ENCODE results near the gene FSTL1. TPM values are rescaled to one million over a fixed set of nuclear protein-coding genes. Genes with fewer than 3 reads are reported as not detected.
A peak's percentile ranks its signal among the peaks of the same experiment; 100 is the strongest.

Gene FSTL1
- polyA plus RNA-seq, 1 donor, result 471 TPM

DNA sequence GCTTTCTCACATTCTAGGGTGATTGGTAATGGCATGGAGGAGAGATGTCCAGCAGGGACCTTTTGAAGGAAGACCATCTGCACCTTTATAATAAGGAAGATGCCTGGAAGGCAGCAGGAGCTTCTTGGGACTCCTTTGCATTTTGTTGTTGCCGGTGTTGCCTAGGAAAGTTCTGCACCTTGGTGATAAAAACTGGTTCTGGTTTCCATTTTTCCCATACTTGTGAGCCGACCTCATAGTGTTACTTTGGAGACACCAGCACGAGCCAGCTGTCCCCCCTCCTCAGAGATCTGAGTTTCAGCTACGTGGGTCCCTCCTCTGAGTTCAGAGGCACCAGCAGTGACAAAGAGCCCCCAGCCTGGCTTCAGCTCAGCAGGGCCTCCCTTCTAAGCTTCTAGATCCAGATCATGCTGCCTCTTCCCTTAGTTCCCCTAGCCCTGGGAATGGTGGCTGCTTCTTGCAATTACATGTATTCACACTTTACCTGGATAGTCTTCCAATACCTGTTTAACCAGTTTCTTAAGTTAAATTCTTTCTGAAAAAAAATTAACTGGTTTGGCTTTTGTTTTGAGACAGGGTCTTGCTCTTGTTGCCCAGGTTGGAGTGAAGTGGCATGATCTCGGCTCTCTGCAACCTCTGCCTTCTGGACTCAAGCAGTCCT is 18.0 kb upstream of the FSTL1 start:
- no peak for DNase-seq

DNA sequence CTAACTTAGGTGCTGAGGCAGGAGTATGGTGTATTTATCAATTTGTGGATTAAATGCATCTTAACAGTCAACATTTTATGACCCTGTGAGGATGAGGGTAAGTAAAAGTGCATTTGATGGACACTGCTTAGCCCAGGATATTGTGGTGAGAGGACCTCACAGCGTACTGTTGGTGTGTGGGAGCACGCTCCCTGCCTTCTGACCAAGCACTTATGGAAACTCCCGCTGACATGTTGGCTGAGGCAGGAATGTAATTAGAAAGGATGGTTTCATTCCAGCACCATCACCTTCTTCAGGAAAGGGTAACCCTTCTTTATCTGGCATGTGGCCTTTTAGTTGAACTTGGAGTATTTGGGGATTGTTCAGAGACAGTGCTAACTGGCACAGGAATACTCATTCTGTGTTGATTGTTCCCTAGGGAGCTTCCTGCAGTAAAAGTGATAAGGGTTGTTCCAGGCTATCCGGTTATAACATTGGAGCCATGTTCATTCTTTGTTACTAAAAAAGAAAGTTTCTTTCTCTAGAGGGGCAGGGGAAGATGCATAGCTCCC is 11.7 kb upstream of the FSTL1 start:
- no peak for DNase-seq

DNA sequence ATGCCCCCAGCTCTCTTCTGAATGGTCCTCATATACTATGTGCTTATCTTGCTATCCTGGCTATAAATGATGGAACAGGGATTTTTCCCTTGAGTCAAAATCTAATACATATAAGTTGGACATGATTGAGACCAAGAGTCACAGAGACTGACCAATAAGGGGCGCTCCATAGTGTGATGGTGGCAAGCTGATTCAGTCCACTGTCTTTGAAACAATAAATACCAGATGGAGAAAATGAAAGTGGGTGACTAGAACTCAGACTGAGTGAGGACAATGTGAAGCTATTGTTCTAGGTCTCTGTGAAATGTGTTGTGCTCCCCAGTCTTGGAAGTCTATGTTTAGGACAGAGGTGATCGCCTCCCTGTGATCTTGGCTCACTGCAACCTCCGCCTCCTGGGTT is 10.6 kb upstream of the FSTL1 start:
- DNase-seq, result no peak

DNA sequence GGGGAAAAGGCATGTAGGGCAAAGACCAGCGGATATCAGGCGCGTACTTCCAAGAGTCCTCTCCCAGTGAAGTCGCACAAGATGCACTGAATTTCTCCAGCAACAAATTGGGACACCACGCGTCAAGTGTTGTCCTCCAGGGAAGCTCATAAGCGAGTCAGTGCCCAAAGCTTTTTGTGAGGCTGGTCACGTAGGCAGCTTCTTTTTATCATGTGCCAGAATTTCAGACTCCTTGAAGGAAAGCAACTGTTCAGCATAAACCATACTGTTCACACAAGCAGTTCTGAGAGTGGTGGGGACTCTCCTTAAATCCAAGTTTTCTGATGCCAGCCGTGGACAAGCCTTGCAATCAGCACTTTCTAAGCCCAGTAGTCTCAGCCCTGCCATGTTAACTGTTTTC is 10.1 kb upstream of the FSTL1 start:
- DNase-seq, result no peak

DNA sequence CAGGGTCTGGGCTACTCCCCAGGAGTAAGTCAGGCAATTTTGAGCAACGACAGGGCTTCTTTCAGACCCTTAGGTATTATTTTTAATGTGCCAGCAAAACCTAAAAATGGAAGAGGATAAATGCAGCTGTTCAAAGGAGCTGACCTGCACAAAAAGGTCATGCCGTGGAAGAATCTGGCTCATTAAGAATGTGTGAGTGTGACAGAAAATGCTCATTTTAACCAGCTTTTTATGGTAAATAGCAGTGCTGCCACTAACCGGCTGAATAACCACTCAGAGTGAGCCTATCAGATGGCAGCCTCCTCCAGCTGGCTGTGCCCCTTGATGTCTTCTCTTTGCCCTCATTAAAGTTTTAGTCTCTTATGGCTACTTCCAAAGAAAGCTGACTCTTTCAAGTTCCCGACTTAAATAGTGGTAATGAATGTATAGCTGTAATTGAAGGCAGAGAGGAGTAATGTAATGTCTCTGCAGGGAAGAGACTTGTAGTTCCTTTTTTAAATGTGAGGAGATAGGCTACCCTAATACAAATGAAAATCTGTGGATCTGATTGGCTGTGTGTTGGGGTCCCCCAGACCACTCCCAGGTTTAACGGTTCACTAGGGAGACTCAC is 9.5 kb upstream of the FSTL1 start:
- DNase-seq, result no peak

DNA sequence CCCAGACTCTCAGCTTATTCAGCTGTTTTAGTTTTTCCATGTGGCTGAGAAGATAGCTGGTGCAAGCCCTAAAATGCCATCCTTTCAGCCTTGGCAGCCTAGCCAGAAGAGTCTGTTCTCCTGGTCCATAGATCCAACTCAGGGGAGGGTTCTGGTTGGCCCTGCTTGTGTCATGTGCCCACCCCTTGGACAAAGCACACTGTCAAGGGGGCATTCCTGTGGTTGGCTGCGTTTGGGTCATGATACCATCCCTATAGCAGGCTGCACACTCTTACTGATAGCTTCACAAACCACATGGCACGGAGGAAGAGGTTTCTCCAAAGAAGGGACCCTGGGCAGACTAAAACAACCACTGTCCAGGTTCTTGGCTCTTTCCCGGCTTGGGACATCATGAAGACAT is 8.4 kb upstream of the FSTL1 start:
- no peak for DNase-seq

DNA sequence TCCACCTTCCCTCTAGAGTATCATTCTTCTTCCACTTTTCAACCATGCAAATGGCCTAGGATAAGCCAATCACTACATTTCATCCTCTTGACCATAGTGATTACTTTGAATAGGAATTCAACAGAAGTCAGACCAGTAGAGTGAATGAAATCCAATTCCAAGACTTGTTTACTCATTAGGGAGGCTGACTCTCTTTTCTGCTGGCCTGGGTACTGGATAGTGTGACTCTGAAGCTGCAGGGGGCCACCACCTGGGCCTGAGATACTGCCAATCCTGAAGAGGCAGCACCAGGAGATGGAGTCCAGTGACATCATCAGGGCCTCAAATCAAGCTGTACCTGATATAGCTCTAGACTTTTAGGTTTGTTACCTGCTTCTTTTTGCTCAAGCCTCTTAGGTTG is 7.0 kb upstream of the FSTL1 start:
- DNase-seq, result no peak

DNA sequence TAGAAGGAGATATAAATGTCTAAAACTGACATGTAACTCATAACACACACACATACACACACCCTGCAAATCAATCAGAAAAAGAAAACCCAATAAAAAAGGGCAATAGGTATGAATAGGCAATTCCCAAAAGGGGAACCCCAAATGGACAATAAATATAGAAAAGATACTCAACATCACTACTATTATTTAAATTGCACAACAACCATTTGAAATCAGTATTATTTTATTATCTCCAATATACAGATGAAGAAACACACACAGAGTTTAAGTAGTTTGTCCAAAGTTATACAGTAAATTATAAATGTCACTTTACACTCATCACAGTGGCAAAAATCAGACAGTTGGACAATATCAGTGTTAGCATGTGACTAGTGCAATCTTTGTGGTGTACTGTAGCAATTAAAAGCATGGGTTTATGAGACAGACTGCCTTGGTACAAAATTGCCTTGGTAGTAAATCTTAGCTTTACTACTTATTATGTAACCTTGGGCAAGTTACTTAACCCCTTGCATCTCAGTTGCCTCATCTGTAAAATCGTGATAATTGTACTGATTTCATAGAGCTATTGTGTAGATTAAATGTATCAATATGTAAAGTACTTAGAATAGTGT is 3.4 kb upstream of the FSTL1 start:
- DNase-seq, result no peak

DNA sequence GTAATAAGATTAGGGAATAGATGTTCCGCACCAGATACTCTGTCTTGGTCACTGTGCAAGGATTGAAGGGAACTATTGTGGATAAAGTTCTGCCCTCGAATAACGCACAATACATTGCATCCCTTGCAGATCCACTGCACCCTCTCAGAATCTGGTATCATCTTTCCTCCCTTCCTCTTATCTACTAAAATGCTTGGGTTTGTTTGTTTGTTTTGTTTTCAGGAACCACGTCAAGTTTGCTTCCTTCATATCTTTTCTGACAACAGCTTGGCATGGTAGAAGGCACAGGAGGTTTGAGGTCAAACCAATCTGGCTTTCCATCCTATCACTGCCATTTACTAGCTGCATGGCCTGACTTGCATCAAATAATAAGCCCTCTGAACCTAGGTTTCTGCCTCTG is 2.0 kb upstream of the FSTL1 start:
- DNase-seq, result no peak

DNA sequence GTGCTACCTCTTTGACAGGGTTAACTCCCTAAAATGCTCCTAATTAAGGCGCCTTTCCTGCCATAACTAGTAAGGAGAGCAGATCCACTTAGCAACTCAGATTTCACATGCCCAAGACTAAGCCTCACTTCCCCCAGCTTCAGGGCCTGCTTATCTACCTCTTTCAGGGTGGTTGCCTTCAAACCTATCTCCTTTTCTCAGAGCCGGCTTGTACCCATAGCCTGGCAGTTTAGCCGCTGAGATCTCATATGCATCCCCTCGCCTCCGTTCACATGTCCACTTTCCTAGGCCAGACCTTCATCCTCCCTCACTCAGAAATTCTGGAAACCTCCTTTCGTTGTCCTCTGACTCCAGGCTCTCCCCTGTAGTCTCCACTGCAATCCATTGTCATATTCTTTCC is 1.0 kb upstream of the FSTL1 start:
- no peak for DNase-seq

DNA sequence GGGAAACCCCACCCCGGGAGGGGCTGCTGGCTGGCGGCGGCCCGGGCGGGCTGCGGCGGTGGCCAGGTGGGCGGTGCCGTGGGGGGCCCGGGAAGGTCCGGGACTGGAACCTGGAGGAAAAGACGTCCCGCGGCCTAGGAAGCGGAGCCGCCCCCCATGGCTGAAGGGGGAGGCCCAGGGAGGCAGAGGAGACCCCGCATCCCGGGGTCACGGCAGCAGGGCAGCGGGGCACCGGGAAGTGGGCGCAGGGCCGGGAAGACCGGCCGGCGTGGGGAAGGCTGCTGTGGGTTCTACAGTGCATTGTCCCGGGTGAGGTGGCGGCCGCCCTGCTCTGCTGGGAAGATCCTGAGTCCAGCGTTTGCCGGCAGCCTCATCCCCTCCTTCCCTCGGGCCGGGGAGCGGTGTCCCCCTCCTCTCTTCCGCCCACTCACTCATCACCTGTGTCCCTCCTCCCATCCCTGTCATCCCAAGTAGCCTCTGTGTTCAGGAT is 525 bp upstream of the FSTL1 start:
- DNase-seq, result peak; percentile 74

DNA sequence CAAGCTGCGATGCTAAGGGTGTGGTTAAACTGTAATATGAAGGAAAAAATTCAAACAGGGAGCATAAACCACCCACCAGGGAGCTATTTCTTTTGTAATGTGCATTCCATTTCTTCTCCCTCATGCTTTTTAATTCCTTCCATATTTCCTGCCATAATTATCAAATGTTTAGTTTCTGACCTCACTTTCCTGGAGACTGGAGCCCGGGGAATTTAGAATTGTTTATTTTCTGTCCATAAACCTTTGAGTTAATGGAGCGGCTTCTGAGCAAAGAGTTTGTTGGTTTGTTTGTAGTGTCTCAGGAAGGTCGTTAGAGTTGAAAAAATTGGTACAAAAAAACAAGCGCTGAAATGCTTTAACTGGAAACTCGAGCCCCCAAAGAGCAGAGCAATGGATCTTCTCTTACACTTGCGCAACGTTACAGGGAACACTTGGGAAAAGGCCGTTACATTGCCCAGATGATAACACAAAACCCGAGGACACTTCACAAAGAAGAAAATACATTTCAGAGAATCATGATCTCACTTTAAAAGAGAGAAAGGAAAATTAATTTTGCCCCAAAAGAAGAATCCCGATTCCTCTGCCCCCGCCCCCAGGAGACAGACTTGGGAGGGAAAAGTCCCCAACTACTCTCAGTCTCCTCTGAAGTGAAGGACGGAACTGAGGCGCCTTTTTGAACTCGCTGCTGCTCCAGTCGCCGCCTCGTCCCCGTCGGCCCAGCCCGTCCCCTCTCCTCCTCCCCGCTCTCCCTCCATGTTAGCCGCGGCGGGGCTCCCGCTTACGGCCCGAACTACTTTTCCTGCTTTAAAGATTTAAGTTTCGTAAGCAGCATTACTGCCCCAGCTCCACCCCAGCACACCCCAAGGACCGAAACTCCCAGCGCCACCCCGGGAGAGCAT is 842 bp downstream of the FSTL1 start:
- DNase-seq, result peak; percentile 59

DNA sequence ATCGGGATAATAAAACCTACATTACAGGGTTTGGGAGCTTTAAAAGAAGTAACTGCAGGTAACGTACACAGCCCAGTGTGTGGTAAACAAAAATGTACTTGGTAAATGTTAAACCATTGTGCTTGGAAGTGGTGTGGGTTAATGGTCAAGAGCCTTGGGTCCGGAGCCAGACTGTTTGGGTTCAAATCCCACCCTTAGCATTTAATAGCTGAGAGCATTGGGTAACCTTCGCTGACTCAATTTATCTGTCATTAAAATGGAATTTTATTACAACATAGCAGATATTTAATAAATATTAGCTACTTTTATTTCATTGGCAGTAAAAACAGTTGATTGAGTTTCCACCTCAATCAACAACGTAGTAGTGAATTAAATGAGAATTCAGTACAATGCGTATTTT is 1.5 kb downstream of the FSTL1 start:
- no peak for DNase-seq

DNA sequence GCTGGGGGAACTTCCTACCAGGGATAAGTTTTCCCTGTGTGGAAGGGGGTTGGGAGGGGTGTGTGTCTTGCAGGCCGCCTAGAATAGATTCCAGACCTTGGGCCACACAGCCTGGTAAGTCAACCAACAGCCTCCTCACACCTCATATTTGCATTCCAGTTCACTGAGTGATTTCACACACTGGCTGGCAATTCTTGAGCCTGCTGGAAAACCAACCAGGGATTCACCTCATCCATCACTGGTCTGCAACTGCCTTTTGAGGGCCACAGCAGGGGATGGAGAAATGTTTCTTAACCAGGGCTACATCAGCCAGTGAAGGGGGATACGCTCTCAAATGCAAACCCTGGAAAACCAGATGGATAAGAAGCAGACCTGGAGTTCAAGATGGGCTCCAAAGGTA is 2.0 kb downstream of the FSTL1 start:
- DNase-seq, result peak; percentile 58

DNA sequence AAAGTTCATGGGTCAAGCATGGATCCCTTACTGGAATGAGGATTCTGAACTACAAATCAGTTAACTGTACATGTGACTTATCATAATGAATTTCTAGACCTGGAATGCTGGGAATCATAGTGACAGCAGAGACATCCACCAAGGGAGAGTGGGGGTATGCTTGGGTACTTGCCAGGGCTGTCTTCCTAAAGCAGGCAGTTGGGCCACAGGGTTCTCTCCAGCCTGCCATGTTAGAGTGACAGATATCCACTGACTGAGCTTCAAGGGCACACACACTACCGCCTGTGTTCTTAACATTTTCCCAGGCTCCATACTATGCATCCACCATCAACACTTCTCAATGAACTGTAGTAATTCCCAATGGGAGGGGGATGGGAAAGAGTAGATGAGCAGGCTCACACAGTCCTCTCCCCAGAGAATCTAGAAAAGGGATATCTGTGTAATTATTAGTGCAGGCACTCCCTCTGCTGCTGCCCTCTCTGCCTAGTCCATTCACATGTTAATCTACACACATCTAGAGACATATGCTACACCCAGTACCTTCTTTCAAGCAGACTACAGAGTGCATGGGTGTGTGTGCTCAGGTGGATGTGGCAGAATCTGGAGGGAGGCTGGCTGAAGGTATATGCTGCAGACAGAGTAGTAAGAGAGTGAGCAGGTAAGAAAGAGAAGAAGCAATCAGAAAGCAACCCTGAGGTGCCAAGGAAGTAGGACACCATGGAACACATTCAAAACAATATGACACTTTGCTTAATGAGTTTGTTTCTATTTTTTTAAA is 3.7 kb downstream of the FSTL1 start:
- DNase-seq, result no peak

DNA sequence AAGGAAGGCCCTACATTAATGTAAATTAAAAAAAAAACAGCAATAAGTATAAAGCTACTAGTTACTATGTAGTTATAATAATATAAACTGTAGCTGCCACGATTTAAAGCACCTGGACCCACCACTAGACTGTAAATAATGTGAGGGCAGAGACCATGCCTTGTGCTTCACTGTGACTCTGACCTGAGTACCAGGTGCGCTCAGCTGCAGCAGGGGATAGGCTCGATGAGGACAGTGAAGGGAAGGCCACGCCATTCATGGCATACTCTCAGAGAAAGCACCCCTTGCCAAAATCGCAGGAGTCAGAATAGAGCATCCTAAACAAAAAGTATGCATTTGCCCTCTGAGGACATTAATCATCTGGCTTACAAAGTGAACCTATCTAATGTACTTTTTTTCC is 5.1 kb downstream of the FSTL1 start:
- DNase-seq, result no peak

DNA sequence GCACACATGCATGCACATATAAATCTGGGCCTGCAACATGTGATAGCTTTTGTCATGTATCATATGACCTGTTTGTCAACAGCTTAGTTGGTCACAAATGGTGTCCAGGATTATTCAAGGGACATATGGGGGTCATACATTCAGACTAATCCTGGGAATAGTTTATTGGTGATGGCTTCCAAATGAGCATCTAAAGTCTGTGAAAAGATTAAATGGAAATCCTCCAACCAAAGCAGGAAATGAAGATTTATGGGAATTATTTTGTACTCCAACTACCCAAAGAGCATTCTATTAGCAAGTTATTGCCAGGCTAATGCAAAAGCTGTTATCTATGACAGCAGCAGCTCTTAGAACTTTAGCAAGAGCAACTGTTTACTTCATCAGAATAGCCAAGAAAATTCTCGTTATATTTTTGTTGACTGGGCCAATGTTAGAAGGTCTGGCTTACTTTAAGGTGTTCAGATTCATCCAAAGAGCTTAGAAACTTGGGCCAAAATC is 7.1 kb downstream of the FSTL1 start:
- DNase-seq, result no peak

DNA sequence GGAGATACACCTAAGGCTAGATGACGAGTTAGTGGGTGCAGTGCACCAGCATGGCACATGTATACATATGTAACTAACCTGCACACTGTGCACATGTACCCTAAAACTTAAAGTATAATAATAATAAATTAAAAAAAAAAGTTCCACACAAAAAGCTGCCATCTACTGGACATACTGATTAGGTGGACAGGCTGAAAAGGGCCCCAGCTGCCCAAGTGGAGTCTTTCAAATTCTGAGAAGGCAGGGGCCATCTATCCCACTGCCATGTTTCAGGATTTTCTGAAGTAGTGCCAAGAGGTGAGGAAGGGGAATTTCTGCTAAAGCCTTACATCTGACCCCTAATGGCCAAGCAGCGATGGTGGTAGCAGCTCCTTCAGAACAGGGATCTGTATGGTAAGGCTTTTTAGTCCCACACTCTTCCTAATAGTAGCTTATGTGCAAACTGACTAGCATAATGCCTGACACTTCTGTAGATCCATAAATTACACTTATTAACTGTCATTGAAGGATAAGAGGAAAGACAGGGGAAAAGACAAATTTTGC is 7.7 kb downstream of the FSTL1 start:
- DNase-seq, result no peak

DNA sequence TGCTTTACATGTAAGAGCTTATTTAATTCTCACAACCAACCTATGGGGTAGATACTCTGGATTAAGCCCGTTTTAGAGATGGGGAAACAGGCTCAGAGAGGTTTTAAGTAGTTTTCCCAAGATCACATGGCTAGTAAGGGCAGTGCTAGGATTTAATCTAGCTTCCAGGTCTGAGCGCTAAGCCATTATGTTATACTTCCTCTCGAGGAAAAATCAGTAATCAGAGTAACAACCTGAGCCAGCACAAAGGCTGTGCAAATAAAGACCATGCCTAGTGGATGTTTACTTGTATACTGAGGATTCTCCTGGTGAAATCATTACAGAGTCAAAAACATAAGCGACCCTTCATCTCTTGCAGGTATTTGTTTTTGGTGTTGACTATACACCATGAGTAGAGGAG is 9.0 kb downstream of the FSTL1 start:
- DNase-seq, result no peak

DNA sequence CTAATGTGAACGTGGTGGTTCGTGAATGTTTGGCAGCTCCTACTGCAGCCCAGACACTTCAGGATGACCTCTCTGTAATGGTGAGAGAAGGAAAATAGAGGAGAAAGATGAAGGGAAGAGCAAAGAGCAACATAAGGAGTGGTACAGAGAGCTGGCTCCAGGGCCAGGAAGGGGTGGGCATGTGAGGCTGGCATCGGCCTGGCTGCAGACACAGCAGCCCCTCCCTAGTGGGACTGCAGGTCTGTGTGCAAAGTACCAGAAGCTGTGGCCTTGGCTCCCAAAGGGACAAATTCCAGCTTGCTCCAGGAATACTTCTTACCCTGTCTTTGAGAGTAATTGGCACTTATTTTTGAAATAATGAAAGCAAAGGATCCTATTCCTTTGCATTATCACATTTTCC is 10.0 kb downstream of the FSTL1 start:
- DNase-seq, result no peak

DNA sequence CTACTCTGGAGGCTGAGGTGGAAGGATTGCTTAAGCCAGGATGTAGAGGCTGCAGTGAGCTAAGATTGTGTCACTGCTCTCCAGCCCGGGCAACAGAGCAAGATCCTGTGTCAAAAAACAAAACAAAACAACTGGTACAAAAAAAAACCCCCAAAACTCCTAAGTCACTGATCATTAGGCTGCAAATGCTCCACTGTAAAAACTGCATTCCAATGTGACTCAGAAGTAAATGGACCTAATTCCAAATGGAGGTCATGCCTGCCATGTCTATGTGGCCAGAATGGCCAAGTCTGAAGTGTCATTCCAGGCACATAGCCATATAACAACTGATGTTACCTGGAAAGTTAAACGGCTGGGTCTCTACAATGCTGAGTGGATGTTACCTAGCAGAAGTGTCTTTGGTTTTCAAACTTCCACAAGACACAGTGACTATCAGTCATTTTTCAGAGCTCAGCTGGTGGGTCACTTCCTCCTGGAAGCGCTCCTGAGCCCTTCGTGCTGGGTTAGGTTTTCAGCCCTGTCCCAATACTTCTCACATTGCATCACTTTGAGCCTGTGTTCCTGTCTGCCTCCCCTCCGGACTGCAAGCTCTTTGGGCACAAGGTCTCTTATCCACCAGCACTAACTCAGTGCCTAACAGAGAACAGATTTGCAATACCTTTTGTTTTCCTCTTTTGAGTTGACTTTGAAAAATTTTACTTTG is 10.6 kb downstream of the FSTL1 start:
- DNase-seq, result no peak
